HG03097 (cell line): Measurements from ENCODE around the gene RER1.

Experiments
- ATAC-seq: cut with Tn5 transposase; IDR thresholded peaks from one replicate; pipeline ENCODE4 v1.9.1; 2021; ENCODE audit not compliant: unreplicated experiment, low FRiP score

The RER1 gene

DNA sequence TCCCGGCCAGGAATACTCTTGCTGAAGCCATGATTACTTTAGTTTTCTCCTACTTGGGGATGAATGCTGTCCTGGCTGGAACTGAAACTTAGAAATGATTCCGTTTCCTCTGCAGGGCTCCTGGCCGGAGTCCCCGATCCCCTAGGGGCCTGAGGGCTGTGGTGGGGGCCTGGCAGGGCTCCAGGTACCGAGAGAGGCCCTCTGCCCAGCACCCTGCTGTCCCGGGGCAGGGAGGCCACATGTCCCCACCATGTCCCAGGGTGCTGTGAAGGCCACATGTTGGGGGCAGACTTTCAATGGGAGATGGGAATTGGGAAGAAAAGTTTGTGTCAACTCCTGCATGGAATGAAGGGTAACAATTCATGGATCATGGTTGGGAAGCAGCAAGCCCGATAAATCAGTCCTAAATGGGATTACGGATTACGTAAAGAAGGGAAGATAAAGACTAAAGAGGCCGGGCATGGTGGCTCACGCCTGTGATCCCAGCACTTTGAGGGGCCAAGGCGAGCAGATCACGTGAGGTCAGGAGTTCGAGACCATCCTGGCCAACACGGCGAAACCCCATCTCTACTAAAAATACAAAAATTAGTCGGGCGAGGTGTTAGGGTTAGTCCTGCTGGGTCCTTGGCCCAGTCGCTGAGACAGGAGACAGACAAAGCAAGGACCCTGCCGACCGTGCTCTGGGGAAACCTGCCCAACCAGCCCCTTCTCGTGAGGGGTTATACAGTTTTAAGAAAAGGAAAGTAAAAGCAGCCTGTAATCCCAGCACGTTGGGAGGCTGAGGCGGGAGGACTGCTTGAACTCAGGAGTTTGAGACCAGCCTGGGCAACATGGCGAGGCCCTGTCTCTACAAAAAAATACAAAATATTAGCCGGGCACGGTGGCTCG, 37.8 kb upstream of the RER1 start:
- ATAC-seq, result no peak

DNA sequence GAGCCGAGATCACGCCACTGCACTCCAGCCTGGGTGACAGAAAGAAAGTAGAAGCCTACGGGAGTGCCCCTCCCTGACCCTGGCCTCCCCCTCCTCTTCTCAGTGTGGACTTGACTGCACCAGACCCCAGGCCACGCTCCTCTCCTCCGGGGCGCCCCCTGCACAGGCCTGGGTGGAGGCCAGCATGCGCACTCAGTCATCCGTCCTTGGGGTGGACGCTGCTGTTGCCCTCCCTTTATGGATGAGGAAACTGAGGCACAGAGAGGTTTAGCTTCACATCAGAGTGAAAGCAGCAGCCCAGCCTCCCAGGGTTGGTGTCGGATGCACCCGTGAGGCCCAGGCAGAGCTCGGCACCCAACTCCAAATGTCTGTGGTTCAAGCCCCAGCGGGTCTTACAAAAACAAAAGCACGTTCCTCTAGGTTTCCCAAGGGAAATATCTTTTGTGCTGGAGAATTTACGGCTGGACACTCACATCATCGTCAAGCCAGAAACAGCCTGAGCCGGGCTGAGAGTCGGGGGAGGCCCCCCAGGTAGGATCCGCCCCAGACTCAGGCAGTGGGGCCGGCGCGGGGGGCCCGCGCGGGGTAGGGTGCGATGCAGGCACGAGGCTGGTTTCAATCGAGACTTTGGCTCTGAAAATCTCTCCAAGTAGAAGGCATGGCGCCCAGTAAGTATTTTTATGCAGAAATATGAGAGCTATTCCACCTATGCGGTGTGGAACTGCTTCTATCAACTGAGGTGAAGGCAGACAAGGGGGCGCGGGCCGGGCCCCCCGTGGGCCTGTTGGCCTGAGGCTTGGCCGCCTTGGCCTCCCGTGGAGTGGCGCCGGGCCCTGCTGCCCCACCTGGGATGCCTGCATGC, 36.9 kb upstream of the RER1 start:
- no peak for ATAC-seq

DNA sequence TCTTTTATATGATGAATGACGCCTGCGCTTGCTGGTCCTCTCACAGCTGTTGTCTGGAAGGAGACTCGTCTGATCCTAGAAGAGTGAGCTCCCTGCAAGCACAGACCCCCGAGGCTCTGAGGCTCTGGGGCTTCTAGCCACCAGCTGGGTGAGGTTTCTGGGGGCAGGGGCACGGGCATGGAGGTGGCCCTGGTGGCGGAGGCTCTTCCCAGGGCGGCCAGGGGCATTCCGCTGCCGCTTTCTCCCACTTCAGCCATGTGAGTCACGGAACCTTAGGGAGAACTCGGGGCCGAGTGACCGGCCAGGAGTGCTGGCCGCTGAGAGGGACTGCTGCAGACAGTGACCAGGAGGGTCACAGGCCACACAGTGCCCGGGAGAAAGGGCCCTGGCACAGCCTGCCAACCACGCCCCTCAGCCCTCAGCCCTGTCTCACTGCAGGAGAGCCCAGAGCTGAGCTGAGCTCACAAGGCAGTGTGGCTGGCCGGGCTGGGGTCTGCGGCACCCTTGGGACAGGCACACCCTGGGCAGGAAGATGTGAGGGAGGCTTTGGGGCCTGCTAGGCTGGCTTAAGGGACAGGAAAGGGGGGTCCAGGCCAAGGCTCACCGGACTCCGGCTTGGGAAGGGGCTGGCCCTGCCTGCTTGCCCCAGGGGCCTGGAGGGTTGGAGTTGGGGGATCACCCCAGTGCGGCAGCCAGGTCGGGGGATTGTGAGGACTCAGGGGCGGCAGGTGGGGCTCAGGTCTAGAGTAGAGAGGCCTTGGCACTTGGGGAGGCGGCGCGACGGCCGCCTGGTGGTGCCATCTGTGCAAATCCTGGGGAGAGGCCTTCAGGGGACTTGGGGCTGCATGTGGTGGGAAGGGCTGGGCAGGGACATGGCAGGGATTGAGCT, 36.0 kb upstream of the RER1 start:
- ATAC-seq, result no peak

DNA sequence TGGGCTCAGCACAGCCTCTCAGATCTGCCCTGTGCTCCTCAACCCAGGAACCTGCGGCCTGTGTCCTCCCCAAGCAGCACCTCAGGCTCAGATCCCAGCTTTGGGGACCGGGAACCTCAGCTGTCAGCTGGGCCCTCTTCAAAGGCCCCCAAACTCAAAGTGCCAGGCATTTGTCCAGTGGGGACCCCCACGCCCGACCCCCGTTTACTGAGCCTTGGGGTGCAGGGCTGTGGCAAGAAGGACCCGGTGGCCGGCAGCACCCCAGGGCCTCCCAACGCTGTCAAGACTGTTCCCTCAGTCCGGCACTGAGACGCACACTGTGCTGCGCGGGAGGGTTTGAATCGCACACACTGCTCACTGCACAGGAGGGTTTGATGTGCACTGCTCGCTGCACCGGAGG, 35.2 kb upstream of the RER1 start:
- no peak for ATAC-seq

DNA sequence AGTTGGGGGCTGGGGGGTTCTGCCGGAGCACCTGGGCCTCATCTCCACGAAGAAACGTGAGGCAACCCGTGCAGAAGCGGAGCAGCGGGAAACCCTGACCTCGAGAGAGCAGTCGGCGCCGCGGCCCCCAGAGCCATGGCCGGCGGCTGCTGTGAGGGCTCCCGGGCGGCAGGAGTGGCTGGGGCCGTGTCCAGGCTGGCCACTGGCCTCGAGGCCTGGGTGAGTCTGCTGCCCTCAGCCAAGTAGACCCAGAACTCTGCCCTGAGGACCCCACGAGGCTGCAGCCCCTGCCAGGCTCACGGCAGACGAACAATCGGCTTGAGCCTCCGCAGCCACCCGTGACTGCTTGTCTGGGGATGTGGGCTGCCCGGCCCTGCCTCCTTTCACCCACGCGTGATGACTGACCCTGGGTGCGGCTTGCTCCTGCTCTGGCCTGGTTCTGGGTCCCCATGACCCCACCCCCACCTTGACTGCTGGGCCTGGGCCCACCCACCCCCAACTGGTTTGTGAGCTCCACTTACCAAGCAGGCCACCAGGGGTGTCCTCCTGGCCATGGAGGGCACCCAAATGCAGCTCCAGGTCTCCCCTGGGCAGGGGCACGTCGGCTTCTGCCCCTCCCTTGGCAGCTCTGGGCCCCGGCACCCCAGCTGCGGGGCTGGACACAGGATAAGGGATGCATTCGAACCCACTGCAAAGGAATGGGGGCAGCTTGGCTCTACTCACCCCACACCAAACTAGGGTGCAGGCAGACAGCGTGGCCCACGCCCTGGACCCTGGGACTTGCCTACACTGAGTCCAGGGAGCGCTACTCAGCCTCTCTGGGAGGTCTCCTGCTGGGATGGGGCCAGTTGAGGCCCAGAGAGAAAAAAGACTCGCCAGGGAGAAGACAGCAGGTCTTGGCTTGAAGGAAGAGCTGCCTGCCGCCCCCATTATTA, 34.5 kb upstream of the RER1 start:
- no peak for ATAC-seq

DNA sequence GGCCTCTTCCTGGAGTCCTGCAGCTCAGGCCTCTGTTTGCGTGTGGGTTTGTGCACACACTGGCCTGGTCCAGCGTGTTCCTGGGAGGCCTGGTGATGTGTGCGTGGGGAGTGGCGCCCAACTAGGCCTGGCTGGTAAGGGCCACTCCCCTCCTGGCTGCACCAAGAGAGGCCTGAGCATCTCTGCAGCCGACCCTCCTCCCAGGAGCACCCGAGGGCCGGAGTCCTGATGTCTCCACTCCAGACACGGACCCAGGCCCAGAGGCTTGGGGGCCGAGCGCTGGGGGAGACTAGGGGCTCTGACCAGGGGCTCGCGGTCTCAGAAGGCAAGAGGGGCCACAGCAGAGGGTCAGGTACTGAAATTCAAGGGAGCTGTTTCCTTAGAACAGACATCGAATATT, 33.6 kb upstream of the RER1 start:
- ATAC-seq, result no peak

DNA sequence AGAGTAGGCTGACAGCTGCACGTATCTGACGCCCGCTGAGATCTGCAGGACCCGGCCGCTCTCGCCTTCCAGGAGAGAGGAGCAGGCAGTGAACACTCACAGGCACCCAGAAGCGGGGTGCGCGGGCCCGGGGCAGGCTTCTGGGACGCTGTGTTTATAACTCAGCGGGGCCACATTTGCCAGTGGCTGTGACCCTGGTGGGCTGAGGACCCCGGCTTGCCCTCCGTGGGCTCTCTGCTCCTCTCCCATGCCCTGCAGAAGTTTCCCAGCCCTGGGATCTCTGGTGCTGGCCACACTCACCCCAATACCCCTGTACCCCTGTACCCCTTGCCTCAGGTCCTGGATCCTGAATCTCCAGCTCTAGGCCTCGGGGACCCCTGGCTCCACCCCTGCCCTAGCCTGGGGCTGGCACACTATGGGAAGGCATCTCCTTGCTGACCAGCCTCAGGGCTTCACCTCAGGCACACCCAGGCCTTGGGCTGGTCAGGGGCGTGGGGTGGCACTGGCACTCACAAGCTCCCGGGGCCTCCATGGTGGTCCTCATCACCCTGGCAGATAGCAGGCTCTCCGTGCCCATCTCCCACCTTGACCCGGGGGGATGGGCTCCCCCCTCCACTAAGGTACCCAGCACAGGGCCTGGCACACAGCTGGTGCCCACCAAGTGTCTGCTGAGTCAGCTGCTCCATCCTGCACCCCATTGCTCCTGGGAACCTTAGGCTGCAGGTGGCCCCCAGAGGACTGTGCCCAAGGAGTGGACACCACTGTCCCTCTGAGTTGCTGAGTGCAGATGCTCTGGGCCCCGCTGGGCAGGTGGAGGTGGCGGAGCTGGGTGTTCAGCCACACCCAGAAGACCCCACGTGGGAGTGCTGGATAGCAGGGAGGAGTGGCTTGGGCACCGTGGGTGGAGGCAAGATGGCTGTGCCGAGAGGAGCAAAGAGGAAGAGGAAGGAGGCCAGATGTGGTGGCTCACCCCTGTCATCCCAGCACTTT, 32.7 kb upstream of the RER1 start:
- no peak for ATAC-seq

DNA sequence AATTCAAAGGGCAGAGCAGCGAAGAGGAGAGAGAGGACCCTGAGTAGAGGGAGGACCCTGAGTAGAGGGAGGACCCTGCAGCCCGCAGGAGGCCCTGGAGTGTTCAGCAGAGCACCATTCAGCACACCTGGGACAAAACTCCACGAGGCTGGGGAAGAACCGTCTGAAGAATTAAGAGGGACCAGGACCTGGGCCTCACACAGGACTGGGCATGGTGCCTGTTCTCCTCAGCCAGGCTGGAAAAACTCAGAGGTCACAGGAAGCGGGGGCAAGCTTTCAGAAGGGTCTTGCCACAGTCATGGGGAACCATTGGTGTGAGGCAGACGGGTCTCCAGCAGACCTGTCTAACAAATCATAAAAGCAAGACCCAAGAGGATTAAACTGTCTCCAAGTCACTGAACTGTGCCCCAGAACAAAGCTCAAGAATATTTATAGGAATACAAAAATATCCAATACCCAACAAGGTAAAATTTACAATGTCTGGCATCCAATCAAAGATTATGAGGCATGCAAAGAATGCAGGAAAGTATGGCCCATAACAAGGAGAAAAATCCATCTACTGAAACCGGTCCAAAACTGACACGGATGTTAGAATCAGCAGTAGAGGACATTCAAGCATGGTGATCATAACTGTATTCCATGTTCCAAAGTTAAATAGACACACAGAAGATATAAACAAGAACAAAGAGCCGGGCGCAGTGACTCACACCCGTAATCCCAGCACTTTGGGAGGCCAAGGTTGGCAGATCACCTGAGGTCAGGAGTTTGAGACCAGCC, 30.9 kb upstream of the RER1 start:
- no peak for ATAC-seq

DNA sequence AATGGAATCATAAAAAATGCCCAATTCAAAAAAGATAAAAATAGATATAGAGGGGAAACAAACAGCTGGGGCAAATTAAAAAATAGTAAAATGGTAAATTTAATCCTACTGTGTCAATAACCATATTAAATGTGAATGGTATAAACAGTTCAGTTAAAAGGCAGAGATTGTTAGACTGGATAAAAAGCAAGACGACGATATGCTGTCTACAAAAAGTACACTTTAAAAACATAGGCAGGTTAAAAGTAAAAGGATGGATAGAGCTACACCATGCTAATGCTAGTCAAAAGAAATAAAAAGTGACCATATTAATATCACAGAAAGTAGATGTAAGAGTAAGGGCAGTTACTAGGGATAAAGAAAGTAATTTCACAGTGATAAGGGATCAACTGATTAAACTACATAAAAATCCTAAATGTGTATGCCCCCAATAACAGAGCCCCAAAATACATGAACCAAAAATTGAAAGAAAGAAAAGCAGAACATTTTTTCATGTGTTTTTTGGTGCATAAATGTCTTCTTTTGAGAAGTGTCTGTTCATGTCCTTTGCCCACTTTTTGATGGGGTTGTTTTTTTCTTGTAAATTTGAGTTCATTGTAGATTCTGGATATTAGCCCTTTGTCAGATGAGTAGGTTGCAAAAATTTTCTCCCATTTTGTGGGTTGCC, 27.7 kb upstream of the RER1 start:
- no peak for ATAC-seq

DNA sequence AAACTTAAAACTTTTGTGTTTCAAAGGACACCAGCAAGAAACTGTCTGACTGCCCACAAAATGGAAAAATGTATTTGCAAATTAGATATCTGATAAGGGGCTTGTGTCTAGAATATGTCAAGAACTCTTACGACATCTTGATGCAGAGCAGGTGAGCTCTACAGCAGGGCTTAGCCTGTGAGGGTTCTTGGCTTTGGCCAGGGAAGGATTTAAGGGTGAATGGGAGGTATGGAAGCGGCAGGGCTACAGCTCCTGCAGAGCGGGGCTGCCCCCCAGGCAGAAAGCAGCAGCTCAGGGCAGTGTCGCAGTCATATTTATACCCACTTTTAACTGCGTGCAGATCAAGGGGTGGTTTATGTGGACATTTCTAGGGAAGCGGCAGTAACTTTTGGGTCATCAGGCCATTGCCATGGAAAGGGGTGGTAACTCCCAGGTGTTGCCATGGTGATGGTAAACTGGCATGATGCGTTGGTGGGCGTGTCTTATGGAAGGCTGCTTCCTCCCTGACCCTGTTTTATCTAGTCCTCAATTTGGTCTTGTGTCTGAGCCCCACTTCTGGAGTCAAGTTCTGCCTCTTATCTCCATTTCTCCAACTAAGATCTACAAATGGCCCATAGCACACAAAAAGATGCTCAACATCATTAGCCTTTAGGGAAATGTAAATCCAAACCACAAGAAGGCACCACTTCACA, 23.4 kb upstream of the RER1 start:
- ATAC-seq, result no peak

DNA sequence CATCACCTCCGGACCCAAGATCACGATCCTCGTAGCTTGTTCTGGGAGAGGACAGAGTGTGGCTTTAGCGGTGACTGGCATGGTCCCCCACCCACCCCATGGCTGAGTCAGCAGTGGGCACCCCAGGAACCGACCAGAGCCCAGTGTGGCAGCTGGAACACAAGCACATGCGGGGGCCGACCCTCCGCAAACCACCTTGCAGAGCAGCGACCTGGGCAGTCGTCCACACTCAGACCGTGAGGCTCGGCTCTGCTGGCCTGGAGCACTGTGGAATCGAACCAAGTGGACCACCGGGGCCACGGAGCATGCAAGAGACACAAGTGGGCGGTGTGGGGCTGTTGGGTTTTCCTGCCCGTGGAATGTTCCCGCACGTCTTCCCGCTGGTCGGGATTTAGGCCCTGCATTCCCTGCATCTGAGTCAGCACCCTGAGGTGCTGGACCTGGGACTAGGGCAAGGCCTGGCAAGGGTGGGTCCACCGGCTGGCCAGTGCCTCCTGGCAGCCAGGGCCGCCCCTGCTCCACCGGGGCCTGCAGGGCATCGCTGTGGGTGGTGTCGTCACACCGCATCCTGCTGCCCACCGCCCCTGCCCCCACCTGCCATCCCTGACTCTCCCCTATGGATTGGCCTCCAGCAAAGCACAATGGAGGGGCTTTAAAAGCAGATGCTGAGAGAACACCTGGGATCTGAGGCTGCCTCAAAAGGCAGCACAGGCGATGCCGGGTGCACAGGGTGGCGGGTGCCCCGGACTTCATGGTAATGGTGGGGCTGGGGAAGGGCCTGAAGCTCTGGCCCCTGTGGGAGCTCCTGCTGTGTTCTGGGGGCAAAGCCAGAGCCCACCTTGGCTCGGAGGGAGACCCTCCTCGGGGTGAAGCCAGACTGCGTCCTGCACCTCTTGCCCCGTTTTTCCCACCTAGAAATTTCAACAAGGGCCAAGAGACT, 18.8 kb upstream of the RER1 start:
- no peak for ATAC-seq

DNA sequence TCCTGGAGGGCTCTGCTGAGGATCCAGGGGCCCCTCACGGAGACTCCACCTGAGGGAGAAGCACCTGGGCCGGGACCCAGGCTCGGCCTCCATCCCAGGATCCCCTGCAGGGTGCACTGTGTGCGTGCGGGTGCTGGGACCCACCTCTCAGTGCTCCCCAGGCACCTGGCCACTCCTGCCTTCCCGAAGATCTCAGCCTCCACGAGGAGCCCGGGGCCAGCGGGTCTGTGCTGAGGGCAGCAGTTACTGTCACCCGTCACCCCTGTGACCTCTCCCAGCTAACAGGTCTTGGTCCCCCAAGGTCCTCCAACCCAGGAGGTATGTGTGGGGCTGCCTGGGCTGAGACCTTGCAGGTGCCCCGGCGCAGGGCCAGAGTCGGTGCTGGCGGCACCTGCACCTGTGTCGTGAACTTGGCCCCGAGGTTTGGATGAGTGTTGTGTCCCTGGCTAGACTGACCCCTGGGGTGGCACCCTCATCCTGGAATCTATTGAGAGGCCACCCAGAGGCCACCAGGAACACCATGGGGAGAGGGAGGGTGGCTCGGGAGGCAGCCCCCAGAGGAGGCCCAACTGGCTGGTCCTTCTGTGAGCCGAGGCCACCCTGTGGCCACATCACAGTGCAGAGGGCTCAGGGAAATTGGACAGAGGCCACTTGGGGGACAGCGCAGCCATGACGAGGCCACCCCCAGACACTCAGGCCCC, 17.9 kb upstream of the RER1 start:
- no peak for ATAC-seq

DNA sequence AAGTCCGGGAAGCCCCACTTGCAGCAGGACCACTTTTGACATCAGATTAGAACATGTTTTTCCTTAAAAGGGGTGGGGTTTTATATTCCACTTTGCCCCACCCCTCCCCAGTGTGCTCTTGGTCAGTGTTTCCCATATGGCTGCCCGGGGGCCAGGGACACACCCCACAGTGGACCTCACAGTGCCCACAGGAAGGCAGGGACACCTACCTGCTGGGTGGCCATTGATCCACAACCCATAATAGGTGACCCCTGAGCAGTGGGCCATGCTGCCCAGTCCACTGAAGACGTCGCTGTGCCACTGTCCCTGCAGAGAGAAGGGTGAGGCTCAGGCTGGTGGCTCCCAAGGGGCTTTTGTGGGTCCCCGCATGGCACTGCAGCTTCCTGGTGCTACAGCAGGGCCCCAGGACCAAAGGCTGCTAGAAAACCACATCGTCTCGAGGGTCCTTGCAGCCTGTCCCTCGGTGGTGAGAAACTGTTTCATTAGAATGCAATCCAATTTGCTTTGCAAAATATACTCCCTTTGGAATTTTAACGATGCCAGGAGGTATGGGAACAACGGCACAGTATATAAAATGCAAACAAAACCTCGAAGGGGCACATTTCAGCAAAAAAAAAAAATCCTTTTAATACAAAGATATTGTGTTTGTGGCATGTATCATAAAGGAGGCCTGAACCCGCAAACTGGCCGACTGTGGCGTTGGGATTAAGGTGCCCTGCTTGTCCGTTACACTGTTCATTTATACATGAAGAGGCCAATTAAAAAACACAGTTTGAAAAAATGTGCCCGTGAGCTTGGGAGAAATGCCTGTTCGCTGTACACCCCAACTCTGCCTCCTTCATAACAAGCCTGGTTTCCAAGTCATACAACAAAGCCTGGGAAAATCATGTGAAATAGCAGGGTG, 17.1 kb upstream of the RER1 start:
- ATAC-seq, result no peak
